ENCODE data around the gene METTL24. TPM values are rescaled to one million over a fixed set of nuclear protein-coding genes. Genes with fewer than 3 reads are reported as not detected.
A peak's percentile ranks its signal among the peaks of the same experiment; 100 is the strongest.

METTL24 gene
- not detected in 2 replicates for total RNA-seq (2021)
- Bru-seq, nascent RNA, result percentile 1 among the genes with signal in this experiment
- BruChase-seq, experiment 1, labeled RNA remaining after a 2-hour chase, result percentile 6 among the genes with signal in this experiment
- percentile 3 among the genes with signal in this experiment for BruChase-seq, experiment 2, labeled RNA remaining after a 6-hour chase
- long read RNA-seq, result 0 reads

DNA sequence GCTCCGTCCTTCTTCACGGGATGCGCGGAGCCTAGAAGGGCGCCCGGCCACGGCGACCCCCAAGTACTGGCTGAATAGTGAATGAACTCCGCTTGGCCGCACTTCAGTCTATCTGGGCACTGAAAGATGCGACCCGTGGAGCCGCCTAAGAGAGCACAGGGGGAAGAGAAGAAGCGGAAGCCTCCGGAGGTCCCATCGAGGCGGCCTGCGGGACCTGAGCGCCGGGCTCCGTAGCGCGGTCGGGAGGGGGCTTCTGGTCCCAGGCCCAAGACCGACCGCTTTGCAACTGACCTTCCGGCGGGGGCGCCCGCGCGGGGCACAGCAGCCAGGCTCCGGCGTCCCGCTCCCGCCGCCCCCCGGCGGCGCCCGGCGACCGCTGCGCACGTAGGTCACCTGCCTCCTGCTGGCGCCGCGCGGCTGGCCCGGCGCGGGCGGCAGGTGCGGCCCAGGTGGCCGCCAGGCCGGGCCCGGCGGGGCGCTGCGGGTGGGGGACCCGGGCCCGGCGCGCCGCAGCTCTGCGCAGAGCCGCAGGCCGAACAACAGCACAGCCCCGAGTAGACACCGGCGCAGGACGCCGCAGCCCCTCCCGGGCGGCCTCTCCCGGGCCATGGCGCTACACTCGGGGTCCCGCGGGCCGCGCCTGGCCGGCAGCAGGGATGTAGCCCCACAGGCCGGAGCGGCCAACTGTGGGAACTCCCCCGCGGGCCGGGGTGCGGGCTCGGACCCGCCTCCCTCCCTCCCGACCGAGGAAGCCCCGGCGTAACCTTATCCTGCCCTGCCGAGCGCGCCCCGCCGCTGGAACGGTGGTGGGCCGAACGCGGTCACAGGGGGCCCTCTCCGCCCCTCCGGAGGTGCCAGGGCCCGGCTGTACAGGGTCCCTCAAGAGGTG lies at the start of gene METTL24:
METTL24 (minus strand) TSS at position 686 of the 889 bp plus-strand sequence; CDS start at position 609, 77 bp downstream.
- no peak within 1 kb of the TSS for H3K27ac ChIP-seq
- no peak for DNase-seq
- H3K4me3 ChIP-seq, result no peak within 1 kb of the TSS

DNA sequence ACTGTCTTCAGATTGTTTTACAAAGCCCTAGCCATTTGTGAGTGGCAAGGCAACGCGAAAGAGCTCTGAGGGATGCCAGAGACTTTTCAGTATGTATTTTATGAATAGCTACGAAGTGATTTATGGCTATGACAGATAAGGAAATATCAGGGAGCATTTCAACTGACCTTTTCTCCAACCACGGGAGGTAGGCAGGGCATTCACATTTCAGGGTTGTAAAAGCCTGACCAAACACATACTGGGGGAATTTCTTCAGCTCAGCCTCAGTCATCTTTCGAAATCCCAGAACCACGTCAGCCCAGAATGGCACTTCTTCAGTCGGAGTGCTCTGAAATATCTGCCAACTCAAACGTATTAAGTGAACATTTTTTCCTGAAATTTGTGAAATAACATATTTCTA lies 46.5 kb upstream of the METTL24 start:
- no peaks in the 10 kb centered on the region for H3K27me3 ChIP-seq (ENCODE audit: insufficient read depth, low read depth)
- no peak overlapping the region for H3K27ac ChIP-seq
- no peak overlapping the region for H3K4me2 ChIP-seq
- H3K9me2 ChIP-seq (ENCODE audit: insufficient read depth), result no peaks in the 10 kb centered on the region
- POLR2A ChIA-PET (ENCODE audit: unreplicated experiment), result interaction anchor here (0.5 kb wide), 1 partner anchor 11 kb away, joined by 5 read pairs; no protein-coding TSS in a partner anchor
- BruUV-seq (replicated peaks), result no TSS peak
- CTCF ChIA-PET, result no interaction called here
- TF ChIP-seq EZH2 (IDR thresholded peaks at IDR 0.05; ENCODE audit: low read depth), result no peak
- TF ChIP-seq, protein P1, sequence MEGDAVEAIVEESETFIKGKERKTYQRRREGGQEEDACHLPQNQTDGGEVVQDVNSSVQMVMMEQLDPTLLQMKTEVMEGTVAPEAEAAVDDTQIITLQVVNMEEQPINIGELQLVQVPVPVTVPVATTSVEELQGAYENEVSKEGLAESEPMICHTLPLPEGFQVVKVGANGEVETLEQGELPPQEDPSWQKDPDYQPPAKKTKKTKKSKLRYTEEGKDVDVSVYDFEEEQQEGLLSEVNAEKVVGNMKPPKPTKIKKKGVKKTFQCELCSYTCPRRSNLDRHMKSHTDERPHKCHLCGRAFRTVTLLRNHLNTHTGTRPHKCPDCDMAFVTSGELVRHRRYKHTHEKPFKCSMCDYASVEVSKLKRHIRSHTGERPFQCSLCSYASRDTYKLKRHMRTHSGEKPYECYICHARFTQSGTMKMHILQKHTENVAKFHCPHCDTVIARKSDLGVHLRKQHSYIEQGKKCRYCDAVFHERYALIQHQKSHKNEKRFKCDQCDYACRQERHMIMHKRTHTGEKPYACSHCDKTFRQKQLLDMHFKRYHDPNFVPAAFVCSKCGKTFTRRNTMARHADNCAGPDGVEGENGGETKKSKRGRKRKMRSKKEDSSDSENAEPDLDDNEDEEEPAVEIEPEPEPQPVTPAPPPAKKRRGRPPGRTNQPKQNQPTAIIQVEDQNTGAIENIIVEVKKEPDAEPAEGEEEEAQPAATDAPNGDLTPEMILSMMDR (conservative IDR thresholded peaks at IDR 0.05), result no peak
- H3K79me2 ChIP-seq (ENCODE audit: low read depth), result no peaks in the 10 kb centered on the region
- intact Hi-C loops (cut with micrococcal nuclease; ENCODE audit: unreplicated experiment), result no loop called here
- H3K9me3 ChIP-seq (ENCODE audit: insufficient read depth, low read depth), result no peaks in the 10 kb centered on the region
- DNase-seq, result peak in 1 of 2 experiments; percentile 34
- no peaks in the 10 kb centered on the region for H4K20me1 ChIP-seq (ENCODE audit: insufficient read depth)
- H3K4me3 ChIP-seq, result no peak overlapping the region
- H3K4me1 ChIP-seq (replicated peaks; ENCODE audit: insufficient read depth), result no peaks in the 10 kb centered on the region
- H3F3A ChIP-seq (ENCODE audit: insufficient read depth, low read depth), result no peaks in the 10 kb centered on the region
- no peaks in the 10 kb centered on the region for H3K36me3 ChIP-seq (ENCODE audit: low read depth)
- H2AFZ ChIP-seq, result no peak overlapping the region

More for the DNA sequence above, at the start of gene METTL24:
- ChIA-PET POLR2A (ENCODE audit: unreplicated experiment) (no interaction called here), CTCF (no interaction called here)
- Histone ChIP-seq H3K79me2 (ENCODE audit: low read depth) (no peaks in the 10 kb centered on the region), H3K4me2 (no peak within 1 kb of the TSS), H3F3A (ENCODE audit: insufficient read depth, low read depth) (no peaks in the 10 kb centered on the region), H2AFZ (no peak within 1 kb of the TSS), H3K4me1 (replicated peaks; ENCODE audit: insufficient read depth) (no peaks in the 10 kb centered on the region), H3K9me2 (ENCODE audit: insufficient read depth) (no peaks in the 10 kb centered on the region), H4K20me1 (ENCODE audit: insufficient read depth) (no peaks in the 10 kb centered on the region), H3K9me3 (ENCODE audit: insufficient read depth, low read depth) (no peaks in the 10 kb centered on the region), H3K36me3 (ENCODE audit: low read depth) (no peaks in the 10 kb centered on the region), H3K27me3 (ENCODE audit: insufficient read depth, low read depth) (peaks cover 23% of the 10 kb centered on the region)
- intact Hi-C loops (cut with micrococcal nuclease; ENCODE audit: unreplicated experiment), result no loop called here
- no TSS peak for BruUV-seq (replicated peaks)
- TF ChIP-seq, protein P1 (conservative IDR thresholded peaks at IDR 0.05), result no peak
- TF ChIP-seq EZH2 (IDR thresholded peaks at IDR 0.05; ENCODE audit: low read depth), result no peak

GRCh38 chr6:110401585-110402176 lies 43.5 kb upstream of the METTL24 start:
- CTCF ChIA-PET, result no interaction called here
- POLR2A ChIA-PET (ENCODE audit: unreplicated experiment), result no interaction called here
- TF ChIP-seq, protein P1 (conservative IDR thresholded peaks at IDR 0.05), result no peak
- no peak for TF ChIP-seq EZH2 (IDR thresholded peaks at IDR 0.05; ENCODE audit: low read depth)
- Histone ChIP-seq H3K27ac (no peak overlapping the region), H3K79me2 (ENCODE audit: low read depth) (no peaks in the 10 kb centered on the region), H4K20me1 (ENCODE audit: insufficient read depth) (no peaks in the 10 kb centered on the region), H3K36me3 (ENCODE audit: low read depth) (no peaks in the 10 kb centered on the region), H3F3A (ENCODE audit: insufficient read depth, low read depth) (no peaks in the 10 kb centered on the region), H3K27me3 (ENCODE audit: insufficient read depth, low read depth) (no peaks in the 10 kb centered on the region), H3K9me3 (ENCODE audit: insufficient read depth, low read depth) (no peaks in the 10 kb centered on the region), H3K4me3 (no peak overlapping the region), H2AFZ (no peak overlapping the region), H3K9me2 (ENCODE audit: insufficient read depth) (no peaks in the 10 kb centered on the region), H3K4me1 (replicated peaks; ENCODE audit: insufficient read depth) (no peaks in the 10 kb centered on the region), H3K4me2 (no peak overlapping the region)
- intact Hi-C loops (cut with micrococcal nuclease; ENCODE audit: unreplicated experiment), result no loop called here
- peak in 1 of 2 experiments; percentile 4 for DNase-seq
- BruUV-seq (replicated peaks), result no TSS peak

Data from PC-9 (cell line).